SK-N-SH (cell line): ENCODE data around the gene TRDMT1. TPM values are rescaled to one million over a fixed set of nuclear protein-coding genes. Genes with fewer than 3 reads are reported as not detected.

Experiments used
- CTCF ChIA-PET: fragments of 300-600, 350-600 bp; formaldehyde crosslinking; extraction: SDS; loops from one replicate; lab custom pipeline; 2021; lab: Yijun Ruan, JAX
- POLR2A ChIA-PET: fragments of 350-600 bp; sonication (Branson Sonifier 250); formaldehyde crosslinking; extraction: SDS; loops from one replicate; lab custom pipeline; 2020; ENCODE audit warnings: antibody characterized with exemption, inconsistent platforms; lab: Yijun Ruan, JAX
- DNase-seq: peaks from one replicate; pipeline ENCODE4 v3.0.0; 2012
- H2AFZ ChIP-seq: fragments of 200-600 bp; sonication (generic); 2 replicates; pipeline ENCODE4 v1.8.1; 2016; ENCODE audit warnings: antibody characterized with exemption, mild to moderate bottlenecking, low read depth
- H3F3A ChIP-seq: fragments of 200-600 bp; sonication (generic); replicated peaks from 2 replicates; pipeline ENCODE3; 2016; ENCODE audit warnings: antibody characterized with exemption, mild to moderate bottlenecking; ENCODE audit not compliant: insufficient read depth
- H3K27ac ChIP-seq, 2 experiments: fragments of 200-500 bp in 1 of 2; fragments of 200-600 bp in 1 of 2; sonication (Bioruptor generic) in 1 of 2; sonication (generic), shearing (Covaris generic) in 1 of 2; 2 replicates each; pipeline versions ENCODE4 v1.5.1 to v1.6.1; 2014 to 2016; ENCODE audit warnings: low read depth in 2 of 2, inconsistent platforms in 1 of 2, low read length in 1 of 2, mild to moderate bottlenecking in 1 of 2, mixed read lengths in 1 of 2
- H3K27me3 ChIP-seq: fragments of 200-600 bp; sonication (generic), shearing (Covaris generic); 2 replicates; pipeline ENCODE4 v1.6.1; 2016; ENCODE audit warnings: mixed run types; ENCODE audit not compliant: insufficient read depth
- H3K36me3 ChIP-seq, 2 experiments: fragments of 200-500 bp in 1 of 2; fragments of 200-600 bp in 1 of 2; sonication (Bioruptor generic) in 1 of 2; sonication (generic) in 1 of 2; replicated peaks in 1 of 2; 2 replicates each; pipeline versions ENCODE3 to v1.5.1; 2014 to 2016; ENCODE audit warnings: low read length in 1 of 2, mild to moderate bottlenecking in 1 of 2; ENCODE audit not compliant: insufficient read depth in 2 of 2, control insufficient read depth in 1 of 2
- H3K4me1 ChIP-seq, 2 experiments: fragments of 200-500 bp in 1 of 2; fragments of 200-600 bp in 1 of 2; sonication (Bioruptor generic) in 1 of 2; sonication (generic), shearing (Covaris generic) in 1 of 2; 2 replicates each; pipeline versions ENCODE4 v1.5.1 to v1.6.1; 2014 to 2016; ENCODE audit warnings: low read depth in 1 of 2, low read length in 1 of 2, mixed run types in 1 of 2; ENCODE audit not compliant: insufficient read depth in 2 of 2, control insufficient read depth in 1 of 2
- H3K4me2 ChIP-seq: fragments of 200-600 bp; sonication (generic), shearing (Covaris generic); 2 replicates; pipeline ENCODE4 v1.6.1; 2017; ENCODE audit warnings: mixed run types
- H3K4me3 ChIP-seq, 2 experiments: fragments of 200-500 bp in 1 of 2; fragments of 200-600 bp in 1 of 2; sonication (Bioruptor generic) in 1 of 2; sonication (generic), shearing (Covaris generic) in 1 of 2; 2 replicates each; pipeline versions ENCODE4 v1.5.1 to v1.8.1; 2014 to 2016; ENCODE audit warnings: low read depth in 2 of 2, inconsistent platforms in 1 of 2, low read length in 1 of 2, mild to moderate bottlenecking in 1 of 2, mixed read lengths in 1 of 2, moderate library complexity in 1 of 2
- H3K79me2 ChIP-seq: fragments of 200-600 bp; sonication (generic); 2 replicates; pipeline ENCODE4 v1.8.1; 2017; ENCODE audit warnings: mild to moderate bottlenecking; ENCODE audit not compliant: insufficient read depth
- H3K9ac ChIP-seq: fragments of 200-600 bp; sonication (generic); 2 replicates; pipeline ENCODE4 v1.6.1; 2017; ENCODE audit warnings: mixed run types
- H3K9me2 ChIP-seq: fragments of 200-600 bp; sonication (generic); 2 replicates; pipeline ENCODE4 v1.6.1; 2017; ENCODE audit warnings: mixed run types
- H3K9me3 ChIP-seq: fragments of 200-600 bp; sonication (generic); 2 replicates; pipeline ENCODE4 v1.6.1; 2017; ENCODE audit warnings: mixed run types, mild to moderate bottlenecking, moderate library complexity
- H4K20me1 ChIP-seq: fragments of 200-600 bp; sonication (generic); 2 replicates; pipeline ENCODE4 v1.6.1; 2017; ENCODE audit warnings: mild to moderate bottlenecking, mixed run types; ENCODE audit not compliant: insufficient read depth
- EP300 ChIP-seq, 2 experiments: IDR thresholded peaks; 2 replicates each; pipeline versions ENCODE4 v1.4.0 to v1.6.1; 2012; ENCODE audit warnings: borderline replicate concordance in 1 of 2, low read depth in 1 of 2, low read length in 1 of 2
- GABPA ChIP-seq: IDR thresholded peaks from 2 replicates; pipeline ENCODE4 v1.4.0; 2012; ENCODE audit warnings: low read depth, mild to moderate bottlenecking
- GATA2 ChIP-seq: sonication (generic); formaldehyde crosslinking; IDR thresholded peaks from 2 replicates; pipeline ENCODE4 v1.5.0; 2020; ENCODE audit warnings: mild to moderate bottlenecking, missing genetic modification reagents
- JUND ChIP-seq: IDR thresholded peaks from 2 replicates; pipeline ENCODE4 v1.4.0; 2012
- MAX ChIP-seq: IDR thresholded peaks from 2 replicates; pipeline ENCODE4 v1.4.0; 2012; ENCODE audit warnings: low read depth
- NRF1 ChIP-seq: IDR thresholded peaks from 2 replicates; pipeline ENCODE4 v1.6.1; 2012; ENCODE audit warnings: low read depth, mild to moderate bottlenecking, low read length
- POLR2AphosphoS5 ChIP-seq: IDR thresholded peaks from 2 replicates; pipeline ENCODE4 v1.6.1; 2012; ENCODE audit warnings: low read depth, low read length
- RCOR1 ChIP-seq: fragments of 150-350 bp; IDR thresholded peaks from 2 replicates; pipeline ENCODE4 v1.6.1; 2017; ENCODE audit warnings: antibody characterized with exemption, low read length
- SIN3A ChIP-seq: IDR thresholded peaks from 2 replicates; pipeline ENCODE4 v1.6.1; 2012; ENCODE audit warnings: low read depth, mild to moderate bottlenecking, low read length, moderate library complexity, borderline replicate concordance
- SMC3 ChIP-seq: IDR thresholded peaks from 2 replicates; pipeline ENCODE4 v1.6.1; 2012; ENCODE audit warnings: low read depth, low read length, improper control_type of control experiment
- TAF1 ChIP-seq: IDR thresholded peaks from 2 replicates; pipeline ENCODE4 v1.6.1; 2012; ENCODE audit warnings: low read depth, mild to moderate bottlenecking, low read length, moderate library complexity, borderline replicate concordance
- TCF12 ChIP-seq: IDR thresholded peaks from 2 replicates; pipeline ENCODE4 v1.4.0; 2012
- YY1 ChIP-seq: IDR thresholded peaks from 2 replicates; pipeline ENCODE4 v1.4.0; 2012; ENCODE audit warnings: low read depth, mild to moderate bottlenecking
- WGBS: methylation state at CpG from one replicate; pipeline ENCODE4 v1.1.6; 2017; ENCODE audit warnings: low lambda C conversion rate; 5-methylcytosine and 5-hydroxymethylcytosine counted together
- polyA plus RNA-seq, 3 experiments: library from polyadenylated mRNA; depleted of rRNA; stranded (reverse); fragments of >200 nt; gene quantifications; 2 replicates each; pipeline ENCODE4 v1.2.3, GENCODE V29; 2012

The TRDMT1 gene
- polyA plus RNA-seq, 1 of the 3 experiments (the other 2 are of a cell fraction): 3.1 TPM

DNA sequence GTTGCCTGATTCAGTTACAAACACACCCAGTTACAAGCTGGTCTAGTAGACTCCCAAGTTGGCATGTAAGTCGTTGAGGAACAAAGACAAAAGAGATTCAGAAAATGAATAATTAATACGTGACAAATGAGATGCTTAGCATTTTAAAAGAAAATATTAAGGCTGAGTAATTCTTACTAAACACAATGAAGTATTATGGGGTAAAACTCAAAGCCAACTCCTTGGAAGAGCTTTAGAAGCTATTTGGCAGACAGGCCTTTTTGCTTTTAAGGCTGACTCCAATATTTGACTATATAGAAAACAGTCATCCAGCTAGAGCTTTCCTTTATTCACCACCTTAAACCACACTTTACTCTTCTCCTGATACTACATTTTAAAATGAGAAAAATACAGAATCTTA lies 5.4 kb downstream of the TRDMT1 start:
- Histone ChIP-seq H3F3A (peaks cover 13% of the 10 kb centered on the region), H3K27ac (no peak overlapping the region; a peak in 1 of 4 replicates), H3K9me2 (no peaks in the 10 kb centered on the region), H3K79me2 (peaks cover 52% of the 10 kb centered on the region), H3K4me1 (peaks cover 4 to 16% of the 10 kb centered on the region in 2 experiments; a peak in 3 of 4 replicates), H3K36me3 (no peaks in the 10 kb centered on the region), H2AFZ (no peak overlapping the region), H3K9me3 (no peaks in the 10 kb centered on the region), H3K4me2 (no peak overlapping the region), H3K4me3 (no peak overlapping the region), H3K9ac (no peak overlapping the region), H3K27me3 (no peaks in the 10 kb centered on the region), H4K20me1 (no peaks in the 10 kb centered on the region)
- ChIA-PET POLR2A (no interaction called here), CTCF (no interaction called here)
- no peak for DNase-seq
- no peak for TF ChIP-seq SMC3
- no peak for TF ChIP-seq JUND
- no peak for TF ChIP-seq GATA2
- no peak for TF ChIP-seq TAF1
- WGBS: 97% methylated on average over 2 of the region's 2 CpGs

- H3K79me2 ChIP-seq: peaks cover 42% of the 10 kb centered on the region
- no peak overlapping the region for H3K4me3 ChIP-seq
- H3K4me2 ChIP-seq: no peak overlapping the region
- DNase-seq: no peak
- POLR2A ChIA-PET: no interaction called here
- no peaks in the 10 kb centered on the region for H3K36me3 ChIP-seq
- TF ChIP-seq SIN3A: no peak
- TF ChIP-seq GABPA: no peak
- no peak for TF ChIP-seq NRF1
- TF ChIP-seq RCOR1: no peak
- no peak for TF ChIP-seq EP300 (IDR thresholded peaks at IDR 0.05; ENCODE audit: borderline replicate concordance in 1 of 2, low read depth in 1 of 2, low read length in 1 of 2)
- TF ChIP-seq POLR2AphosphoS5: no peak
- no peak for TF ChIP-seq MAX
- no peak overlapping the region for H3K9ac ChIP-seq
- no peak overlapping the region for H3K27ac ChIP-seq
- WGBS: 76% methylated on average over 5 of the region's 5 CpGs
- H4K20me1 ChIP-seq: no peaks in the 10 kb centered on the region
- peaks cover 4% of the 10 kb centered on the region for H3F3A ChIP-seq
- no peaks in the 10 kb centered on the region for H3K9me2 ChIP-seq
- H3K27me3 ChIP-seq: no peaks in the 10 kb centered on the region
- H3K4me1 ChIP-seq: peaks cover 7 to 11% of the 10 kb centered on the region in 2 experiments; a peak in 3 of 4 replicates
- no peak overlapping the region for H2AFZ ChIP-seq
- CTCF ChIA-PET: no interaction called here
- H3K9me3 ChIP-seq: no peaks in the 10 kb centered on the region
Measured at GRCh38 chr10:17195083-17195482, 6.4 kb downstream of the TRDMT1 start.

DNA sequence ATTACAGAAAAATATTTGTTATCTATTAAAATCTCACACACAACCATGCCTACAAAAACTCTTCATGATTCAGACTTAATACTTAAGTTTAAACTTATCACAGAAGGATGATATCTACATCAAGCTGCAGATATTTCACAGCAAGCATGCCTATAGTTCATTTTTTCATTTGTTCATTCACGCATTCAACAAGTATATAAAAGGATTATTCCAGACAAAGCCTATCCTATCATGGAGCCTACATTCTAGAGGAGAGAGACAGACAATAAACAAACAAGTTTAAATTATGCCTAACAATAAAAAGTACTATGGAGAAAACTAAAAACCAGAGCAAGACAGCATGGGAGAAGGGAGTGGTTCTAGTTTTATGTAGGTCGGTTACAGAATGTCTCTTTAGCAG lies 10.9 kb downstream of the TRDMT1 start:
- 96% methylated on average over 2 of the region's 2 CpGs for WGBS
- H3F3A ChIP-seq: no peaks in the 10 kb centered on the region
- H3K9me3 ChIP-seq: no peaks in the 10 kb centered on the region
- ChIA-PET CTCF (interaction anchor here (1.2 kb wide), 1 partner anchor 40 kb away, joined by 4 read pairs; no protein-coding TSS in a partner anchor), POLR2A (no interaction called here)
- peaks cover 11% of the 10 kb centered on the region; the same call in 1 of the 2 replicates for H3K79me2 ChIP-seq
- H3K36me3 ChIP-seq: no peaks in the 10 kb centered on the region
- H3K4me2 ChIP-seq: no peak overlapping the region
- no peaks in the 10 kb centered on the region for H3K27me3 ChIP-seq
- no peak for DNase-seq
- no peak overlapping the region for H2AFZ ChIP-seq
- H3K4me3 ChIP-seq: no peak overlapping the region
- H3K9ac ChIP-seq: no peak overlapping the region
- H4K20me1 ChIP-seq: no peaks in the 10 kb centered on the region
- no peak overlapping the region for H3K27ac ChIP-seq
- H3K9me2 ChIP-seq: no peaks in the 10 kb centered on the region
- TF ChIP-seq YY1 (no peak), POLR2AphosphoS5 (no peak), TCF12 (no peak), NRF1 (no peak)
- TF ChIP-seq, all 33 proteins: peak for 0
- H3K4me1 ChIP-seq: 0 out of 4 replicates have a peak, but pooled peaks cover 0 to 4% of the 10 kb centered on the region in 2 experiments
